ENCODE measurements around the gene LARP4. TPM values are rescaled to one million over a fixed set of nuclear protein-coding genes. Genes with fewer than 3 reads are reported as not detected.

The LARP4 gene
- total and polyA plus RNA-seq, 2 donors (not counting 3 experiments of a cell fraction or from before 2014, with no cell fraction given), result 8.9 to 69.6 TPM

DNA sequence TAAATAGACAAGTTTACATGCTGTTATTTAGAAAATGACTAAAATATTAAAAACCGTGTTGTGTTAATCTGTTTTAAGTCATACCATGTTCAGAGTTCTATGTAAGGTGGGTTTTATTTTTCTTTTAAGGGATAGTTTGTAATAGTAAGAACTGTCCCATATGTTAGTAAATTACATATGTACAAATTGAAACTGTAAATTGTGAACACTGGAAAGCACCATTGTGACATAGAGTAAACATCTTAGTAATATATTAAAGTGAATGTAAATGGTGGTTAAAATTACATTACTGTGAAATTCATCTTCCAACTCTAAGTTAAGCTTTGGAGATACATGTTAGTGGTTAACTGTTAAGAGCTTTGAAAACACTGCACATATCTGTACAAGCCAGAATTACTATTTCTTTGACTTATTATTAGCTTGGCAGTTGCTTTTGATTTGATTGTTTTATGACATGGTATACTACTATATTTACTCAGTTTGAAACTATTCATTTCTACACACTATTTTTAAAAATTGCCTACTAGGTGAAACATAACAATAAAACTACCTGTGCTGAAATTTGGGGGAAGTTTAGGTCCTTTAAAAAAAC, 76.7 kb downstream of the LARP4 start:
- Histone ChIP-seq H3K36me3 (ENCODE audit: control insufficient read depth in 2 of 2, extremely low read depth in 1 of 2, insufficient read depth in 2 of 2, low read length in 2 of 2) (peaks cover 5 to 9% of the 10 kb centered on the region in 2 experiments), H3K4me3 (replicated peaks in 1 of 3; ENCODE audit: insufficient read depth in 1 of 3, low read depth in 1 of 3, low read length in 3 of 3) (no peak overlapping the region), H3K4me2 (ENCODE audit: insufficient read depth, low read length) (no peak overlapping the region), H3K4me1 (ENCODE audit: control insufficient read depth, extremely low read depth, insufficient read depth, low read length) (no peaks in the 10 kb centered on the region), H2AFZ (ENCODE audit: low read depth, low read length) (no peak overlapping the region), H3K9me3 (replicated peaks; ENCODE audit: control insufficient read depth, insufficient read depth, low read length) (no peaks in the 10 kb centered on the region), H3K9ac (replicated peaks; ENCODE audit: extremely low read depth, insufficient read depth, low read length) (no peak overlapping the region), H3K27me3 (ENCODE audit: control insufficient read depth in 2 of 2, insufficient read depth in 2 of 2, low read length in 2 of 2) (no peaks in the 10 kb centered on the region), H3K9me1 (replicated peaks; ENCODE audit: control insufficient read depth, extremely low read depth, insufficient read depth, low read length) (no peaks in the 10 kb centered on the region), H3K79me2 (ENCODE audit: control insufficient read depth, insufficient read depth, low read length) (no peaks in the 10 kb centered on the region), H4K20me1 (replicated peaks; ENCODE audit: control insufficient read depth, extremely low read depth, insufficient read depth, low read length) (no peaks in the 10 kb centered on the region), H3K27ac (ENCODE audit: insufficient read depth, low read depth, low read length) (no peak overlapping the region)
- intact Hi-C loops (cut with micrococcal nuclease), result no loop called here
- dilution Hi-C loops (cut with MboI; ENCODE audit: extremely low pct_ligation_motif_present, low sequenced_read_pairs), result no loop called here
- POLR2A ChIA-PET, result interaction anchor here (0.7 kb wide), 1 partner anchor 14 kb away, joined by 3 read pairs; no protein-coding TSS in a partner anchor
- TSS peak; percentile 8 for BruUV-seq (replicated peaks)
- DNase-seq (ENCODE audit: low read depth, low spot score) (no peak), FAIRE-seq (no peak)
- CTCF ChIA-PET, result interaction anchor here (1.4 kb wide), 1 partner anchor 161 kb away, joined by 3 read pairs; no protein-coding TSS in a partner anchor
- no peak for TF ChIP-seq MAX (IDR thresholded peaks at IDR 0.05; ENCODE audit: insufficient read depth, insufficient read length)

GRCh38 chr12:50482571-50482970, 81.9 kb downstream of the LARP4 start:
- DNase-seq (ENCODE audit: low read depth, low spot score) (no peak), FAIRE-seq (no peak)
- Histone ChIP-seq H3K4me1 (ENCODE audit: control insufficient read depth, extremely low read depth, insufficient read depth, low read length) (no peaks in the 10 kb centered on the region), H3K9ac (replicated peaks; ENCODE audit: extremely low read depth, insufficient read depth, low read length) (no peak overlapping the region), H4K20me1 (replicated peaks; ENCODE audit: control insufficient read depth, extremely low read depth, insufficient read depth, low read length) (no peaks in the 10 kb centered on the region), H2AFZ (ENCODE audit: low read depth, low read length) (no peak overlapping the region), H3K9me1 (replicated peaks; ENCODE audit: control insufficient read depth, extremely low read depth, insufficient read depth, low read length) (no peaks in the 10 kb centered on the region), H3K9me3 (replicated peaks; ENCODE audit: control insufficient read depth, insufficient read depth, low read length) (no peaks in the 10 kb centered on the region), H3K79me2 (ENCODE audit: control insufficient read depth, insufficient read depth, low read length) (no peaks in the 10 kb centered on the region), H3K4me3 (replicated peaks in 1 of 3; ENCODE audit: insufficient read depth in 1 of 3, low read depth in 1 of 3, low read length in 3 of 3) (no peak overlapping the region), H3K36me3 (ENCODE audit: control insufficient read depth in 2 of 2, extremely low read depth in 1 of 2, insufficient read depth in 2 of 2, low read length in 2 of 2) (no peaks in the 10 kb centered on the region), H3K27ac (ENCODE audit: insufficient read depth, low read depth, low read length) (no peak overlapping the region), H3K27me3 (ENCODE audit: control insufficient read depth in 2 of 2, insufficient read depth in 2 of 2, low read length in 2 of 2) (no peaks in the 10 kb centered on the region), H3K4me2 (ENCODE audit: insufficient read depth, low read length) (no peak overlapping the region)
- ChIA-PET CTCF (interaction anchor here (1.2 kb wide), 1 partner anchor 156 kb away, joined by 6 read pairs; no protein-coding TSS in a partner anchor), POLR2A (no interaction called here)
- TF ChIP-seq MYC (IDR thresholded peaks at IDR 0.05; ENCODE audit: low read depth, low read length), result no peak
- TF ChIP-seq FOS (IDR thresholded peaks at IDR 0.05; ENCODE audit: borderline replicate concordance, insufficient read depth, low read length), result no peak
- no peak for TF ChIP-seq EZH2 (IDR thresholded peaks at IDR 0.05; ENCODE audit: borderline replicate concordance, low read depth, low read length, severe bottlenecking)
- TF ChIP-seq POLR2AphosphoS5 (IDR thresholded peaks at IDR 0.05; ENCODE audit: insufficient read depth, low read depth, low read length), result no peak
- no peak for TF ChIP-seq GATA2 (IDR thresholded peaks at IDR 0.05; ENCODE audit: insufficient read depth, insufficient read length, low read depth, low read length)
- no peak for TF ChIP-seq MAX (IDR thresholded peaks at IDR 0.05; ENCODE audit: insufficient read depth, insufficient read length)
- no peak for TF ChIP-seq POLR2A (IDR thresholded peaks at IDR 0.05; ENCODE audit: low read depth, low read length)
- TF ChIP-seq, protein P1, sequence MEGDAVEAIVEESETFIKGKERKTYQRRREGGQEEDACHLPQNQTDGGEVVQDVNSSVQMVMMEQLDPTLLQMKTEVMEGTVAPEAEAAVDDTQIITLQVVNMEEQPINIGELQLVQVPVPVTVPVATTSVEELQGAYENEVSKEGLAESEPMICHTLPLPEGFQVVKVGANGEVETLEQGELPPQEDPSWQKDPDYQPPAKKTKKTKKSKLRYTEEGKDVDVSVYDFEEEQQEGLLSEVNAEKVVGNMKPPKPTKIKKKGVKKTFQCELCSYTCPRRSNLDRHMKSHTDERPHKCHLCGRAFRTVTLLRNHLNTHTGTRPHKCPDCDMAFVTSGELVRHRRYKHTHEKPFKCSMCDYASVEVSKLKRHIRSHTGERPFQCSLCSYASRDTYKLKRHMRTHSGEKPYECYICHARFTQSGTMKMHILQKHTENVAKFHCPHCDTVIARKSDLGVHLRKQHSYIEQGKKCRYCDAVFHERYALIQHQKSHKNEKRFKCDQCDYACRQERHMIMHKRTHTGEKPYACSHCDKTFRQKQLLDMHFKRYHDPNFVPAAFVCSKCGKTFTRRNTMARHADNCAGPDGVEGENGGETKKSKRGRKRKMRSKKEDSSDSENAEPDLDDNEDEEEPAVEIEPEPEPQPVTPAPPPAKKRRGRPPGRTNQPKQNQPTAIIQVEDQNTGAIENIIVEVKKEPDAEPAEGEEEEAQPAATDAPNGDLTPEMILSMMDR (IDR thresholded peaks at IDR 0.05; ENCODE audit: extremely low read depth in 1 of 2, insufficient read depth in 1 of 2, low read depth in 1 of 2, low read length in 2 of 2), result no peak
- no peak for TF ChIP-seq JUN (IDR thresholded peaks at IDR 0.05; ENCODE audit: borderline replicate concordance, insufficient read depth, insufficient read length, low read depth)
- intact Hi-C loops (cut with micrococcal nuclease), result no loop called here
- no TSS peak for BruUV-seq (replicated peaks)
- dilution Hi-C loops (cut with MboI; ENCODE audit: extremely low pct_ligation_motif_present, low sequenced_read_pairs), result no loop called here
